Measurements from ENCODE around the gene MYH10.

Gene MYH10

DNA sequence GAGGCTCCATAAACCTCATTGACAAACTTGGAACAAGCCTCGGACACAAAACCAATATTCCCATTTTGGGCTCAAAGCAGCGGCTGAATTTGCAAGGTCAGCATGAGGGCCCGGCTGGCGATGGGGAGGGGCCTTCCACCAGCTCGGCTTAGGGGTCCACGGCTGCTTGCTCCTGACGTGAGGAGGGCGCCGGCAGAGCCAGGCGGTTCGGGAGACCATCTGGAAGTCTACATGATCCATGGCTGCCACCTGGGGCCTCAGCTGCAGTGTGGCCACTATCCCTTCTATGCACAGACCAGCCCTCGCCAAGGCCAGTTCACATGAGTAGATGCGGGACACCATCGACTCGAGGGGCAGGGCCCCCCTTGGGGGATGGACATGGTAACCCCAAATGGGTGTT is 155.7 kb downstream of the MYH10 start:
- DNase-seq (no peak), ATAC-seq (no peak)

DNA sequence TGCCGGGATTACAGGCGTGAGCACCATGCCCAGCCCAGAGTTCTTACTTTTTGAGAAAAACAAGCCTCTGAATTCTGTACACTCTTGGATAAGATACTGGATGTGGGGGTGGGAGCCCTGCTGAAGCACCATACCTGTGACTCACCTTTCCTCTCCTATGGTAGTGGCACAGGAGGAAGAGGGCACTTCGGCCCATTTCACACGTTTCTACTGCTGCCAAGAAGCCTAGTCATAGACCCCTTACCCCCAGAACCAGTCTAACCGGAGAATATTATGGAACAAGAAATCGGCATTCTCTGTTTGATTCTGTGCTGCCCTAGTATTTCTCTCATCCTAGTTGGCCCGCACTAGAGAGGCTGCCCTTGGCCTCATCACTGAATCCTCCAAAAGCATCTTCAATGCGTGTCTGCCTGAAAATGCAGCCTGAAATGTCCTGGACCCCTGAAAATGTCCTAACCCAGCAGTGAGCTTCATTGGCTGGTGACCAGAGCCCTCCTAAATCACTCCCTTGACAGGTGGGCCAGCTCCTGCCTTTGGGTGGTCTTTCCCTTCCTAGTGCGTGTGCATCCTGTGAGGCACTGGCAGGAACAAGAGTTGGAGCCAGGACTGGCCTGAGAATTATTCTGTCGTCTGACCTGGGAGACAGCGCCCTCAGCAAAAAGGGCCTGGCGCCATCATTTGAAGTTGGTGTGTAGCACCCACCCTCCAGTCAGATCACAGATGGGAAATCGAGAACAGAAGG is 156.9 kb downstream of the MYH10 start:
- ATAC-seq: no peak
- DNase-seq: no peak

DNA sequence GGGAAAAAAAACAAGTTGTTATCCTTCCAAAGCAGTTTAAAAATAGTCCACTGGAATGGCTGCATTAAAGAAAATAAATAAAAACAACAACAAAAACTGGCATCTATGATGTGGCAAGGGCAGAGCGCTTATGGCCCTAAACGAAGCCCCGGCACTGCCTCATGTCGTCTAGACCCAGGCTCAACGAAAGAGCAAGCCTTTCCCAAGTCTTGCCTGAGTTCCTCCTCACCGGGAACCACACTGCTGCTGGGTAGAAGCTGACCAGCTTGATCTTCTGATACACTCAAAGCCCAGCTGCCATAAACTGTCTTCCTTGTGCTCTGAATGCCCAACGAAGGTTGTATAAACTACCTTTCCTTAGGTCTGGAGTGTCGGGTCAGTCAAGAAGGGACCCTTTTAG is 157.9 kb downstream of the MYH10 start:
- ATAC-seq (no peak), DNase-seq (no peak)

DNA sequence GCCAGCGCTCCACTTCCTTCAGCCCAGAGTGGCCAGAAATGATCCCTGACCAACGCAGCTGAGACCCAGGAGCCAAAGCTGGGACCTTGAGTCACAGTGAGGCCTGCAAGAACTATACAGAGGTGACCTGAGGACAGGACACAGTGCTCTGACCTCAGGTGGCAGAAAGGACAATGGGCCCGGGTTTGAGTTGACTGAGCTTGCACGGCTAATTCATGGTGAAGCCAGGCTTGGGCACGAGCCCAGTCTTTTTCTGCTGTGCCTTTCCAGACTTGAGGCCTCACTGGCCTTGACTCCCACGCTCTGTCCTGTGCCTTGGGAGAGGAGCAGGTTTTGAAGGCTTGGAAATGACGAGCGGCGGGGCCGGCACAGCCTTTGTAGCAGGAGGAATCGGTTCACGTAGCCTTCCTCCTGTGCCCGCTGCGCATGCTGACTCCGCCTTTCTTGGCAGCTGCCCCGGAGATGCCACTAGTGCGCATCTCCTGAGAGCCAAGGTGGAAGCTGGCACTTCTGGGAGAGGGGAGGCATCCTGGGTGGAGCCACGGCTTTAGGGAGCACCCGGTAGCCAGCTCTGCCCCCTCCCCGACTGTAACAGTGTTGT is 160.0 kb downstream of the MYH10 start:
- DNase-seq: no peak

DNA sequence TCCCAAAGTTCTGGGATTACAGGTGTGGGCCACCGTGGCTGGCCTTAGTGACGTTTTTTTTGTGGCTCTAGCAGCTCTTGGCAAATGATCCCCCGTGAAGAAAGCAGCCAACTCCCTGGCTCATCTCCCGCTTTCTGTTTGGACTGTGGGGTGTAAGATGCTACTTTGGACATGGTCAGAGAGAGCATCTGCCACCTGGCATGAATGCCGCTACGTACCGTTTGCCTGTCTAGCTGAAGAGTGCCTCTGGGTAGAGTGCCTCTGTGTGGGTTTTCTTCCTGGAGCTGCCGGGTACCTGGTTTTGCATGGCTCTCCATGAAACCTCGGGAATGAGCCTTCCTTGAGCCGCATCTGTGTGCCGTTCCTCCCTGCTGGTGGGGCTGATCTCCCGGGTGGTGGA is 160.6 kb downstream of the MYH10 start:
- ATAC-seq (no peak), DNase-seq (no peak)

More for the DNA sequence above, 160.0 kb downstream of the MYH10 start:
- no peak for ATAC-seq

DNA sequence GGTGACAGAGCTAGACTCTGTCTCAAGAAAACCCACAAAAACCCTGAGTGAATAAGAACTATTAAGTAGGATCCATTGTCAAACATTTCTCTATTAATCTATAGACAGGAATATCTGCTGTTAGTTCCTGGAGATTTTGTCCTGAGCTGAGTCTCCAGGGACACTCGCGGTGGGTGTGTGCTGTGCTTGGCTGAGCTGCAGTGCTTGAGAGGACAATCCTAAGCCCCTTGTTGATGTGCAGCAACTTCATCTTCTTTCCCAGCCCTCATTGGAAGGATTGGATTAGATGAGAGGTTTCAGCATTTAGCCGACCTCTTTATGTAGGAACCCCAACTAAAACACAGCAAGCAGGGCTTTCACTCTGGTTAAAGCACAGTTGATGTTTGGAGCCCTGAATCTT is 161.5 kb downstream of the MYH10 start:
- DNase-seq (no peak), ATAC-seq (no peak)

DNA sequence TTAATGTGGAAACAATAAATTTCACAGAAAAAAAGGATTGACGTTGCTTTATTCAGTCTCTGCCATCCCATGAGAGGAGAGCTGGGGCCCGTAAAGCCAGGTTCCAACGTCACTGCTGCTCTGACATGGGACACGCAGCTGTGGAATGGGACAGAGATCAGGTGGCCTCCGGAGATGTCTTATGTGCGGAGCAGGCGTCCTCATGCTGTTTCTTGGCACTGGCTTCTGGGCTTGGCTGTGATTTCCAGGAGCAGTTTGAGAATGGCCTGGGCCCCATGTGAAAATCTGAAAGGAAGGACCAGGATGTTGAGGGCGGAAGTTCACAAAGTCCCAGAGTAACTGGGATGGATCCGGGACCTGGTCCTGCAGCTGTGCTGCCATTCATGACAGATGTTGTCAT is 162.4 kb downstream of the MYH10 start:
- no peak for ATAC-seq
- DNase-seq: no peak

DNA sequence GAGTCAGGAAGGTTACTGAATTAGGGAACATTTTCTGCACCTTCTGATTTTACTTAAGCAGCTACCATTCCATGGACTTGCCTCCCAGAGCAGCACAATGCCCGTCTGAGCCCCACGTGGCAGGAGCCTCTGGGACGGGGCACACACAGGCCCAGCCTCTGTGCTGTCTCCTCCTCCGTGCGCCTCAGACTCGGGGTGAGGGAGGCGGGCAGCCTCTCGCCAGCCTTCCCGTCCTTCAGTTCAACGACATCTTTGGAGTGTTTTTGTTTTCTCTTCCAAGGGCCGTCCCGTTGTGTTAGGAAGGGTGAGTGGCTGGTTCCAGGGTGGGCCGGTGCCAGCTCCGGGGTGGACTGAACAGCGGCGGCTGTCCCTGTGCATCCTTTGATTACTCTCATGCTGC is 163.0 kb downstream of the MYH10 start:
- DNase-seq (no peak), ATAC-seq (no peak)

DNA sequence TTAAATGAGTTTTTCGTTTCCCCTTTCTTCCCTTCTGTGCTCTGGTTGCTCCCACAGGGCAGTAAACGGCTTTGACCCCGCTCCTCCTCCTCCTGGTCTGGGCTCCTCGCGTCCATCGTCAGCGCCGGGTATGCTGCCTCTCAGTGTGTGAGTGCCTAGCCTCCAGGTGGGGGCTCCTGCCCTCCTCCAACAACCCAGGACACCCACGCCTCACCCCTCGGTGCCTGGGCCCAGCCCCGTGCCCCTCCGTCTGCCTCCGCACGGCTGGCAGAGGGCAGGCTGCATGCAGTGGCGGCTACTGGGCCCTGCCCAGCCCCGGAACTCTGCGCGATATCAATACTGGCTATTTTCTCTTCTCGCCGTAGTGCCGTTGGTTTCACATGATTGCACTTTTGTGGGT is 163.7 kb downstream of the MYH10 start:
- ATAC-seq (no peak), DNase-seq (no peak)

DNA sequence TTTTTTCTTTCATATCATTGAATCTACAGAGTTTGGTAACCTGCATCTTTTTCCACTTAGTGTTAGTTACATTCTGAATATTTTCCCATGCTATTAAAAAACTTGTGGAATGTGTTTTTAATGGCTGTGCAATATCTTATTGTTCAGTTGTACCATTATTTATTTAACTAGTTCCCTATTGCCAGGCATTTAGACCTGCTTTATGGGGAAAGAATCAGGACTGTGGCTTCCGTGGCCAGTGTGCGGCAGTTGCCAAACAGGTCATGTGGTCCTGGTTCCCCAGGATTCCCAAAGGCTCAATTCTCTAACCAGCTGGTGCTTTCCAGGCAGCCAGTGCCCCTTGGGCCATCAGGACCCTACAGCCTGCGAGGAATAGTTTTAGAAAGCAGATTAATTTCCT is 164.1 kb downstream of the MYH10 start:
- no peak for DNase-seq
- ATAC-seq: no peak

DNA sequence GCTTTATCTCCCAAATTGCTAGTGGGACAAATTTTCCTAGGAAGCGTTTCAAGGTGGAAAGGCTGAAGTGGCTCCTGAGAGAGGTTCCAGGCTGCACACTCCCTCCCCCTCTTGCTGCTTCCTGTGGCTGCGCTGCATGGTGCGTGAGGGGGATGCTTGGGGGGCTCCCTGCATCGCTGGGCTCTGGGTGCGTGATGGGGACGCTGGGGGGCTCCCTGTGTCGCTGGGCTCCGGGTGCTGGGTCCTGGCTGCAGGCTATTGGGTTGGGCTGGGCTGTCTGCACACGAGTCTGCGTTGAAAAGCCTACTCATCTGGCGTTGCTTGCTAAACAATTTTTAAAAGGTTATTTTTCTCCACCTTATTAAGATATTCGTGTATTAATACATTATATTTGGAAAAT is 164.8 kb downstream of the MYH10 start:
- DNase-seq (no peak), ATAC-seq (no peak)

DNA sequence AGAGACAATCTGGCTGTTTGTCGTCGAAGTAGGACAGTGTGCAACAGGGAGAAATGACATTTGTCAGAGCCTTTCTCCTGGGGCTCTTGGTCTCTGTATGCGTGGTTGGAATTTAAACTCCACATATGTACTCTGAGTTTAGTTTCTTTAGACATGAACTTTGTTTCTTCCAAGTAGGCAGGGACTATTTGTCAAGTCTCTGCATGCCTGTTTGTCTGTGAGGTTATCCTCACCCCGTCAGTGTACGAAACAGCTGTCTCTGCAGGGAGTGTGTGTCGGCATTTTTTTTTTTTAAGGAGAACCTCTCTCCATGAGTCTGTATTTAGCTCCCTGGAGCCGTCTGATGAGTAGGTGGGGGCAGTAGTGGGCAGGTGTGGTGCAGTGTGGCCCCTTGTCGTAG is 165.2 kb downstream of the MYH10 start:
- no peak for ATAC-seq
- no peak for DNase-seq

DNA sequence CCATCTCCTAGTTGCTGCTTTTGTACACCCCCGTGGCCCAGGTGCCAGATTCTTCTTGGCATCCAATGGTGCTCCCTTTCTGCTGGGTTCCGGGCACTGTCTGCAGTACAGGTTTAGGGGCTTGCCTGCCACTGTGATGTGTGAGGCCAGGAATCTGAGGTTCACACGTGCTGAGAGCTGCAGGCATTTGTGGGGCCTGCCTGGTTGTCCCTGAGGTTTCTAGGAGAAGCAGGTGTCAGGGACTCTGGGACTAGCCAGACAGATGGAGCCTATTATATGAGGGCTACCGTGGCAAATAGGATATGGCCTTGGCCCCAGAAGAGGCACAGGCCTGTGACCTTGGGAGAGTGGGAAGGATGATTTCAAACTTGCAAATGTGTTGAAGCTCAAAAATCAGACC is 165.6 kb downstream of the MYH10 start:
- no peak for ATAC-seq
- DNase-seq: no peak

DNA sequence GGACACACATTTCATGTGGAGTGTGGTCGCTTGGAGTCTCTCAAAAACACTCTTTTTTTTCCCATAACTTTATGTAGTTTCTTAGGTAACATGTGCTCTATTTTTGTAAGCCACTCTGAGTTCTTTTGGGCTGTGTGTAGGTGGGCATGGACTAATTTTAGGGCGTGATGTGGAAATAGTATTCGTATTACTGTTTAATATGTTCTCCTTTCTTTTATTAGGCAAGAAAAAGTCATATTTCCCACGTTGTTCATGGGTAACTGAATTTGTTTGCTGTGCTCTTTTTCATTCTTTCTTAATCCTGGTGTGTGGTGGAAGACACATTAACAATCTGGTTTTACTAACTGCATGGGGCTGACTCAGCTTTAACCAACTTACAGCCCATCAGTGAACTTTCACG is 167.4 kb downstream of the MYH10 start:
- DNase-seq (no peak), ATAC-seq (no peak)

DNA sequence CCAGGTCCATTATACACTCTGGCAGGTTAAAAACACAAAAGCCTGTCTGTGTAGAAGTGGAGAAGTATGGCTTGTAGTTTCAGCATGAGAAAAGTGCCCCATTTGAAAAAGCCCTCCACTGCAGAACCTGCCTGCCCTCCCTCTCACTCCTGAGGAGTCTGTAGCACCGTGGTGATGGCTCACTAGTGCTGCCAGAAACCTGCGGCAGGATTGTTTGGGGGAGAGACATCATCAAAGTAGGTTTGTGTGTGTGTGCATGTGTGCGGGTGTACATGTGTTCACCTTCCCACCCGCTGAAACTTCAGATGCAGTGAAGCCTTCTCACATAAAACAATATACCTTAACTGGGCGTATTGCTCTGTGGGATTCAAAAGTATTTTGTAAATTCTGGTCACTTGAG is 168.0 kb downstream of the MYH10 start:
- ATAC-seq (no peak), DNase-seq (no peak)

DNA sequence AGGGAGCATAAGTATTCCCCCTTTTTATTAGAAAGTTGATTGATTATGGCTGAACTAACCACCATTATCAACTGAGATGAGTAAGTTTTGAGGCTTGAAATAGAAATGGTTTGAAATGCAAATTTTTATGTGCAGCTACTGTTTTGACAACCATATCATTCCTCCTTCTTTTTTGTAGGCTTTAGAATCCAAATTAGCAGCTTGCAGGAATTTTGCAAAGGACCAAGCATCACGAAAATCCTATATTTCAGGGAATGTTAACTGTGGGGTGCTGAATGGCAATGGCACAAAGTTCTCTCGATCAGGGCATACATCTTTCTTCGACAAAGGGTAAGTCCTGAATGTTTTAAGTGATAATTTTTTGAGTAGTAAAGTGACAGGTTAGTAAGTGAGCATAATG is 170.7 kb downstream of the MYH10 start:
- no peak for ATAC-seq
- DNase-seq: no peak

DNA sequence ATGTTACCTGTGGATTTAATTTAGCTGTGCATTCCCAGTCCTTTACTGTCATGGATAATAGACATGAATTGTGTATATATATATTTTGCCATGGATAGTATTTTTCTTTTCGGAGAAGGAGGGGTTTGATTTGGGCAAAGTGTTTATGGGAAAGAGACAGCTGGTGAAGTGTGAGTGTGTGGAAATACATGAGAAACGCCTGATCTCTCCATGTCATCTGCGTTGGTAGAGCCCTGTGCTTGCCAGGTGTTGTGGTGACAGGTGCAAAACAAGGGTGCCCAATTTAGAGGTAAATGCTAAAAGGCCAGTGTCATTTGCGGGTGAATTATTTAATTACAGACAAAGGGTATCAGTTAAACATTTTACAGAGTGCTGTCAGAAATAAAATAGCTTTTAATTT is 171.4 kb downstream of the MYH10 start:
- ATAC-seq (no peak), DNase-seq (no peak)

DNA sequence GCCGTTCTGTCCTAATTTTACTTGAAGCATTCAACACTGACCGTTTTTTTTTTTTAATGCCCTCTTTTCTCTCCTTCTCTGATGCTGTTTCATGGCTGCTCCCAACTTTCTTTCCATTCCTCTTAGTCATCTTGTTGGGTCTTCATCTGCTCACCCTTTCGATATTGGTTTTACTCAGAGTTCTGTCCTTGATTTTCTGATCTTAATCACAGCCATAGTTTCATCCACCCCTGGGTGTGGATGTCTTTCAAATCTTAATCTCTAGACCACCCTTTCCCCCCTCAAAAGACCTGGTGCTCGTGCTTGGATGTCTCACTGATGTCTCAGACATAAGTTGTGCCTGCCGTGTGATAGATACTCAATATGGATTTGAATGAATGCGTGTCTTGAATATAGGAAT is 172.4 kb downstream of the MYH10 start:
- ATAC-seq (no peak), DNase-seq (no peak)

DNA sequence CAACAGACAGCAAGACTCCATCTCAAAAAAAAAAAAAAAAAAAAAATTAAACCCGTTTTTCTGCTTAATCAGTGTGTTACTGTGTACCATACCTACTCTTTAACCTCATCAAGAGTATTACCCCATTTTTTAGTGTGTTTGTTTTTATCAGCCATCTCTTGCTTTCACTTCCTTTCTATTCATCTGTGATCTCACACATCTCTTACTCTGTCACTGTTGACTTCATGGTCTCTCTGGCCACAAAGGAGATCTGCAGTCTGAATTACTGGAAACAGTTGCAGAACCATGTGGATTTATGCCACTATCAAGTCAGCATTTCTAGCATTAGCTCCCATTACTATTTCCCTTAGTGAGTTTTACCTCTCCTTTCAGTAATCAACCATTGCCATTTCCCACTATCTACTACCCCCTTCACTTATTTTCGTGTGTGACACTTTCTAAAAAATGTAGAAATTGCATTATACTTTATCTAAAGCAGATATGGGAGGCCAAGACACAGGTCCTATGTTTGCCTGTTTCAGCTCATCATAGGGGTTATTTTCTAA is 174.8 kb downstream of the MYH10 start:
- DNase-seq: no peak
- no peak for ATAC-seq

DNA sequence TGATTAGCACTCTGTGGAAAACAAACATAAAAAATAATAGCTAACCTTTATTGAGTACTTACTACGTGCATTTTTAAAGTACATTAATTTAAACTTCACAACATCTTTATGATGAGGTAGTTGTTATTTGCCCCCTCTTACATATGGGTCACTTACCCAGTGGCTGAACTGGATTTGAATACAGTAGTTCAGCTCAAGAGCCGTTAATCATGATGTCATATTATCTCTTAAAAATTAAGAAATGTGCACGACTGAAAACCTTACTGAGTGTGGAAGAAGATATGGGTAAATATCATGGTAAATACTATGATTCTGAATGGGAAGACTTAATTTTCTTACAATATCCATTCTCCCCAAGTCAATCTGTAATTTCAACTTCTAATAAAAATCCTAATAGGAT is 177.2 kb downstream of the MYH10 start:
- ATAC-seq: no peak
- no peak for DNase-seq

DNA sequence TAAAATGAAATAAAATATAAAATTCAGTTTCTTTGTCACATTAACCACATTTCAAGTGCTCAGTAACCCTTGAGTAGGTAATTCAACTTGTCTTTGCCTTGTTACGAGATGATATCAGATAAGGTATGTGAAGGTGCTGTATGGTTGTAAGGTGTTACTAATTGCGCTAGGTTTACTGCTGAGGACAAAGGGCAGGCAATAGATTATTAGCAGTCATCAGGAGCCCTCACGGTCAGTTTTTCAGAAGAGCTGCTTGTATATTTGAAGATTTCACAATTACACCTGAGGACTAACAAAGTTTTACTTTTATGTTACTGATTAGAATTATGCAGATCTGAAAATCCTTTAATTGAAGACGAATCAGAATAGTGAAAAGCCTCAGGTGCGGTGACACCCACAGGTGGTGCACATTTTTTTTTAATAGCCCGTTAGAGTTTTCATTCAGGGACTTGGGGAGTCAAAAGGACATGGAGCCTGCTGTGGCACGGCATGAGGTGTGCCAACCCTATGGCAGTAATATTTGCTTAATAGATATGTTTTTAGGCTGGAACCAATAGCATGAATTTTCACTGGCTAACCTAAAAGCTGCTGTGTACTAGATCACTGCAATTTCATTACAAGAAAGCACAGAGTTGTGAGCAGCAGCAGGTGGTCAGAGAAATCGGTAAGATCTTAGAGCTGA is 178.5 kb downstream of the MYH10 start:
- DNase-seq (no peak), ATAC-seq (no peak)

DNA sequence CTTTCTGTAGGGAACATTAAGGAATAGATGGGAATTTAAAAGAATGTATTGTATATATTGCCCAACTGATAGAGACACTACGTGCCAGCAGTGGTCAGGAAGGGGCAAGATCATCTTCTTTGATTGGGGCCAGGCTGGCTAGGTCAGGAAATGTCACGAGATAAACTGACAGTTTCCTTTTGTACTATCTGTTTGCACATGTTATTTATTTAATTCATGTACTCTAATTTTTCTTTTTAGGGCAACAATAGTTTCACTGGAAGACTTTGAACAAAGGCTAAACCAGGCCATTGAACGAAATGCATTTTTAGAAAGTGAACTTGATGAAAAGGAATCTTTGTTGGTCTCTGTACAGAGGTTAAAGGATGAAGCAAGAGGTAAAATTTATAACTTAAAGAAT is 182.2 kb downstream of the MYH10 start:
- ATAC-seq (no peak), DNase-seq (no peak)

DNA sequence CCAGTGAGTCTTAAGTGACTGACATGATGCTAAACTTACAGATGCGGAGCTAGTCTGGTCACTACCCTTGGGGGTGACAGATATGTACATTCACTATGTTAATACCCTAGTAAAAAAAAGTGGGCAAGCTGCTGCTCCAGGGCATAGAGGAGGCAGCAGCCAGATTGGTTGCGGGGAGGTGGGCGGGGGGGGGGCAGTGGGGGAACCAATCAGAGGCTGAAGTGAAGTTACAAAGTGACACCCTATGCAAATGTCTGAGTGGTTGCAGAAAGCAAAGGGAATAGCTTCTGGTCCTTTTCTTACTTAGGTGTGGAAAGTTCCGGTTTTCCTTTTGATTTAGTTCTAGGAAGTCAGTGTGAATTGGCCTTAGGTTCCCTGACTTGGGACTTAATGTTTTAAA is 182.7 kb downstream of the MYH10 start:
- no peak for ATAC-seq

DNA sequence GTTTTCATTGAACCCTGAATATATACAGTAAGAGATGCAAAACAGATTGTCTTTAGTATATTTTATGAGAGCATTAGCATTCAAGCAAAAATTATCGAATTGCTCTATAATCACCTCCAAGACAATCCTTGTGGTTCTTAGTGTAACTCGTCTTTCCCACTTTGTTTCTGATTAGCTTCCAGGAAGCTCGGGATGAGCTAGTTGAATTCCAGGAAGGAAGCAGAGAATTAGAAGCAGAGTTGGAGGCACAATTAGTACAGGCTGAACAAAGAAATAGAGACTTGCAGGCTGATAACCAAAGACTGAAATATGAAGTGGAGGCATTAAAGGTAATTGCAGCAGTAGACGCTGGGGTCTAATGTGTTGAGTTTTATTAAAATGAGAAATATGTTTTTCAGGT is 185.0 kb downstream of the MYH10 start:
- DNase-seq (no peak), ATAC-seq (no peak)

More for the DNA sequence above, 182.7 kb downstream of the MYH10 start:
- DNase-seq: no peak
